ENCODE measurements around the gene GPX3.

DNA sequence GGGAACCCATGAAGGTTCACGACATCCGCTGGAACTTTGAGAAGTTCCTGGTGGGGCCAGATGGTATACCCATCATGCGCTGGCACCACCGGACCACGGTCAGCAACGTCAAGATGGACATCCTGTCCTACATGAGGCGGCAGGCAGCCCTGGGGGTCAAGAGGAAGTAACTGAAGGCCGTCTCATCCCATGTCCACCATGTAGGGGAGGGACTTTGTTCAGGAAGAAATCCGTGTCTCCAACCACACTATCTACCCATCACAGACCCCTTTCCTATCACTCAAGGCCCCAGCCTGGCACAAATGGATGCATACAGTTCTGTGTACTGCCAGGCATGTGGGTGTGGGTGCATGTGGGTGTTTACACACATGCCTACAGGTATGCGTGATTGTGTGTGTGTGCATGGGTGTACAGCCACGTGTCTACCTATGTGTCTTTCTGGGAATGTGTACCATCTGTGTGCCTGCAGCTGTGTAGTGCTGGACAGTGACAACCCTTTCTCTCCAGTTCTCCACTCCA is 7.6 kb downstream of the GPX3 start:
- TF ChIP-seq, protein P1, sequence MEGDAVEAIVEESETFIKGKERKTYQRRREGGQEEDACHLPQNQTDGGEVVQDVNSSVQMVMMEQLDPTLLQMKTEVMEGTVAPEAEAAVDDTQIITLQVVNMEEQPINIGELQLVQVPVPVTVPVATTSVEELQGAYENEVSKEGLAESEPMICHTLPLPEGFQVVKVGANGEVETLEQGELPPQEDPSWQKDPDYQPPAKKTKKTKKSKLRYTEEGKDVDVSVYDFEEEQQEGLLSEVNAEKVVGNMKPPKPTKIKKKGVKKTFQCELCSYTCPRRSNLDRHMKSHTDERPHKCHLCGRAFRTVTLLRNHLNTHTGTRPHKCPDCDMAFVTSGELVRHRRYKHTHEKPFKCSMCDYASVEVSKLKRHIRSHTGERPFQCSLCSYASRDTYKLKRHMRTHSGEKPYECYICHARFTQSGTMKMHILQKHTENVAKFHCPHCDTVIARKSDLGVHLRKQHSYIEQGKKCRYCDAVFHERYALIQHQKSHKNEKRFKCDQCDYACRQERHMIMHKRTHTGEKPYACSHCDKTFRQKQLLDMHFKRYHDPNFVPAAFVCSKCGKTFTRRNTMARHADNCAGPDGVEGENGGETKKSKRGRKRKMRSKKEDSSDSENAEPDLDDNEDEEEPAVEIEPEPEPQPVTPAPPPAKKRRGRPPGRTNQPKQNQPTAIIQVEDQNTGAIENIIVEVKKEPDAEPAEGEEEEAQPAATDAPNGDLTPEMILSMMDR (IDR thresholded peaks at IDR 0.05): no peak
- no peak for TF ChIP-seq ZFX (IDR thresholded peaks at IDR 0.05; ENCODE audit: borderline replicate concordance)

Data from 22Rv1 (cell line).